GM12875 (cell line): Measurements from ENCODE around the gene DCAF12L2.

Experiments used
- H3K4me3 ChIP-seq: one replicate; pipeline ENCODE4 v1.5.1; 2011; ENCODE audit warnings: low read depth, low read length, control low read depth
- TF ChIP-seq, protein P1 (sequence below): IDR thresholded peaks from 2 replicates; pipeline ENCODE4 v1.5.1; 2011; ENCODE audit warnings: low read depth, mild to moderate bottlenecking, control low read depth, inconsistent platforms, low read length, moderate library complexity, borderline replicate concordance; ENCODE audit not compliant: insufficient read depth

The DCAF12L2 gene

DNA sequence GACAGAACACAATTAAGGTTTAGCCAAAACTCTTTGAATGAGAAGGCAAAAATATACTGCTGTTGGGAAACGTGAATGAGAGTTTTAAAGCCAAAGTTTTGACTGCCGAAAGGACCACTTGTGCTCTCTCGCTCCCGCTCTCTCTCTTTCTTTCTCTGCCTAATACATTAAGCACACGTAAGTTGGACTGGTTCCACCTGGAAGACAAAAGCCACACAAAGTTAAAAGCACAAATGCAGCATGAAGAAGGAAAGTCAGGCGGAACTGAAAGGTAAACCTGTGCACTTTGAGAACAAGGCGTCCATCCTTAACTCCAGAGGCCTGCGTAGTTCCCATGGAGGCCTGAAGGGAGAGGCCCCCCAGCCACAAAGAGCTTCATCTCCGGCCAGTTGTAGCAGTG lies 1.9 kb downstream of the DCAF12L2 start:
- TF ChIP-seq, protein P1, sequence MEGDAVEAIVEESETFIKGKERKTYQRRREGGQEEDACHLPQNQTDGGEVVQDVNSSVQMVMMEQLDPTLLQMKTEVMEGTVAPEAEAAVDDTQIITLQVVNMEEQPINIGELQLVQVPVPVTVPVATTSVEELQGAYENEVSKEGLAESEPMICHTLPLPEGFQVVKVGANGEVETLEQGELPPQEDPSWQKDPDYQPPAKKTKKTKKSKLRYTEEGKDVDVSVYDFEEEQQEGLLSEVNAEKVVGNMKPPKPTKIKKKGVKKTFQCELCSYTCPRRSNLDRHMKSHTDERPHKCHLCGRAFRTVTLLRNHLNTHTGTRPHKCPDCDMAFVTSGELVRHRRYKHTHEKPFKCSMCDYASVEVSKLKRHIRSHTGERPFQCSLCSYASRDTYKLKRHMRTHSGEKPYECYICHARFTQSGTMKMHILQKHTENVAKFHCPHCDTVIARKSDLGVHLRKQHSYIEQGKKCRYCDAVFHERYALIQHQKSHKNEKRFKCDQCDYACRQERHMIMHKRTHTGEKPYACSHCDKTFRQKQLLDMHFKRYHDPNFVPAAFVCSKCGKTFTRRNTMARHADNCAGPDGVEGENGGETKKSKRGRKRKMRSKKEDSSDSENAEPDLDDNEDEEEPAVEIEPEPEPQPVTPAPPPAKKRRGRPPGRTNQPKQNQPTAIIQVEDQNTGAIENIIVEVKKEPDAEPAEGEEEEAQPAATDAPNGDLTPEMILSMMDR, result no peak
- H3K4me3 ChIP-seq, result no peak overlapping the region

DNA sequence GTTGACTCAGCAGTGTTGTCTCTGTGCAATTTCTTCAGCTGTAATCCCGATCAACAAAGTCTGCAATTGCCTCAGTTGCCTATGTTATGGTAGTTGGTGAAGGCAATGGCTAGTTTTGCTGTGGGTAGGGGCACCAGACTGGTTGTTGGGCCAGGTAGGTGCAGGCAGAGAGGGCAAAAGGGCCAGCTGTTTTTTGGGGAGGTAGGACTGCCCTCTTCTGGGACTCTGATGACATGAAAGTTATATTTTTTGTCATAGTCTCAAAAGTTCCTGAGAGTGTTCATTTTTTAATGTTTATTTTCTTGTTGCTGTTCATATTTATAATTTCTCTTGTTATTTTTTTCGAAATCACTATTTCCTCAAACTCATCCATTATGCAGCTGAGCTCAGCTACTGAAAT lies 25.1 kb downstream of the DCAF12L2 start:
- no peak overlapping the region for H3K4me3 ChIP-seq
- TF ChIP-seq, protein P1, result no peak

DNA sequence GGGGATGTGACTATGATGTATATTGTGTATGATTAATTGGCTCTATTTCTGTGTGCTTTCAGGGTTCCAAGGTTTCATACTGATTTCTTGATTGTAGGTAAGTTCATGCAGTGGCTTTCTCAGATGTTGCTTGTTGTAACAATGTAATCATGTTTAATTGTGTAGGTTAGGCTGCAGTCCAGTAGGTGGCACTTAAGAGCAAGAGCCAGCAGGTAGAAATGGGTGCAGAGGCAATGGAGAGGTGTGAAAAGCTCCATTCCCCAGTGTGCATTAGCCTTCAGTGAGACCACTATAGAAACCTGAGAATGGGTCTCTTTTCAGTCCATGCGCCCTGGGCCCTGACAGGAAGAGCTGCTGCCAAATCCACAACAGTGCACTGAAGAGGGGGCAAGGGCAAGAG lies 28.2 kb downstream of the DCAF12L2 start:
- TF ChIP-seq, protein P1, result peak; percentile 53; the same call in 1 of the 2 replicates
- H3K4me3 ChIP-seq, result no peak overlapping the region

DNA sequence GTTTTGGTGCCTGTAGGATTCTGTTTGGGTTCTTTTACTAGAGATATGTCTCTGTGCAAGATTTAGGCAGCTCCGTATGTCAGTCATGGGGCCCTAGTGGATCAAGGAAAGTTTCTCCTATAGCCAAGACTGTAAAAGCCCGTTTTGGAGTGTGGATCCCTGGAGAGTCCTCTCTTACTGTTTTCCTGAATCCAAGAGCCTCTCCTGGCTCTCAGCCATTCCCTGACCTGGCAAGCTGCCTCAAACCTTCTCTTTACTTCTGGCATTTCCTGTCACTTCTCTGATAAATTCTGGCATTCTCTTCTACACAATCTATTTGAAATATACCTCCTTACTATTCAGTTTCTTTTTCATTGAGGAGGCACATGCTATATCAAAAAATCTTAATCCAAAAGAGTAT lies 41.4 kb downstream of the DCAF12L2 start:
- TF ChIP-seq, protein P1, result no peak

More for the DNA sequence above, 41.4 kb downstream of the DCAF12L2 start:
- no peak overlapping the region for H3K4me3 ChIP-seq
